GM19468 (cell line): Measurements from ENCODE around the gene PTPRC.
A peak's percentile ranks its signal among the peaks of the same experiment; 100 is the strongest.

Experiments used
- ATAC-seq: cut with Tn5 transposase; IDR thresholded peaks from one replicate; pipeline ENCODE4 v1.9.1; 2021; ENCODE audit warnings: mild to moderate bottlenecking, moderate library complexity, moderate number of reproducible peaks; ENCODE audit not compliant: unreplicated experiment; ENCODE audit errors: extremely low read depth

The PTPRC gene

DNA sequence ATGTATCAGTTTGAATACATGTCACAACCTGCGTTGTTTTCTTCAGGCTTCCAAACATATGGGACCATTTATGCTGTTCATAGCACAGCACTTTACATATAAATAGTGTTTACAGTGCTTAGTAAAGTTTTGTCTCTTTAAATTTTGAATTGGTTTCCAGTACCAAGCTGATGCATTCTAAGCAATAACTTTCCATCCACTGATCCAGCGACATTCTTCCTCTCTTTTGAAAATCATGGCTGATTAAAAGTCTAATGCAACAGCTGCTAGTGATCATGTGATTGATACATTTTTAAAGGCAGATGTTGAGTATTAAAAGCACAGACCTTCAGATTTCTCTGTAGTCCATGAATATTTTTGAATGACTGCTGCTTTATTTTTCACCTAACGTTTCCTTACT lies 154.9 kb downstream of the PTPRC start:
- no peak for ATAC-seq

DNA sequence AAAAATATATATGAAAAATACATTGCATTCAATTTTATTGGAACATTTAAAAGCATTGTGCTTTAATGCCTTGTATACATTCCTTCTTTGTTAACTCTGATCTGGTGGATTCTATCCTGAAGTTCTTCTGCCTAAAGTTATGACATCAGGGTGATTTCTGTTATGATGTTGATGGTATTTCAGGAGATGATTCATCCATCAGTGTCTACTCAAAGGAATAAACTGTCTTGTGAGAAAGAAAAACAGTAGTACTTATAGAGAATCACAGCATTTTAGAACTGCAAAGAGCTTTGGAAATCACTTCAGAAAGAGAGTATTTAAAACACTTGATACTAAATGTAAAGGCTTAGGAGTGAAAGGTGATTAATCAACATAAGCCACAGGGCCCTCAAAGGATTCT lies 155.7 kb downstream of the PTPRC start:
- no peak for ATAC-seq

DNA sequence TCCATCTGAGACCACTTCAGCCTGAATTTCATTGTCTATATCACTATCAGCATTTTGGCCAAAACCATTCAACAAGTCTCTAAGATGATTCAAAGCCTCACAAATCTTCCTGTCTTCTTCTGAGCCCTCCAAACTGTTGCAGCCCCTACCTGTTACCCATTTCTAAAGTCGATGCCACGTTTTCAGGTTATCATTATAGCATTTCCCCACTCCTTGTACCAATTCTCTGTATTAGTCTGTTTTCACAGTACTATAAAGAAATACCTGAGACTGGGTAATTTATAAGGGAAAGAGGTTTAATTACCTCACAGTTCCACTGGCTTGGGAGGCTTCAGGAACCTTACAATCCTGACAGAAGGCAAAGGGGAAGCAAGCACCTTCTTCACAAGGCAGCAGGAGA lies 158.8 kb downstream of the PTPRC start:
- no peak for ATAC-seq

GRCh38 chr1:198798923-198799386 lies 160.1 kb downstream of the PTPRC start:
- ATAC-seq: peak; percentile 60

- no peak for ATAC-seq
These were observed 166.8 kb downstream of the PTPRC start for GRCh38 chr1:198805498-198806151.

GRCh38 chr1:198806861-198807260 lies 168.0 kb downstream of the PTPRC start:
- no peak for ATAC-seq
